Measurements from ENCODE around the gene HIPK2.

Gene HIPK2

GRCh38 chr7:139706837-139707236 is 71.0 kb downstream of the HIPK2 start:
- no peak for TF ChIP-seq CEBPB (IDR thresholded peaks at IDR 0.05)
- TF ChIP-seq ZBTB7A (IDR thresholded peaks at IDR 0.05; ENCODE audit: low read depth): no peak

GRCh38 chr7:139704308-139704879 is 73.4 kb downstream of the HIPK2 start:
- TF ChIP-seq CEBPB (IDR thresholded peaks at IDR 0.05): no peak
- no peak for TF ChIP-seq NFIC (IDR thresholded peaks at IDR 0.05)
- no peak for TF ChIP-seq REST (IDR thresholded peaks at IDR 0.05; ENCODE audit: low read depth)
- no peak for TF ChIP-seq RAD21 (IDR thresholded peaks at IDR 0.05; ENCODE audit: low read depth)
- no peak for TF ChIP-seq ZBTB7A (IDR thresholded peaks at IDR 0.05; ENCODE audit: low read depth)
- no peak for TF ChIP-seq CREB1 (IDR thresholded peaks at IDR 0.05; ENCODE audit: low read depth)
- no peak for TF ChIP-seq TEAD4 (IDR thresholded peaks at IDR 0.05)
- TF ChIP-seq USF1 (IDR thresholded peaks at IDR 0.05): no peak
- TF ChIP-seq TCF12 (IDR thresholded peaks at IDR 0.05; ENCODE audit: low read depth): no peak
- no peak for TF ChIP-seq MAX (IDR thresholded peaks at IDR 0.05)
- no peak for TF ChIP-seq EGR1 (IDR thresholded peaks at IDR 0.05)
- no peak for TF ChIP-seq YY1 (IDR thresholded peaks at IDR 0.05; ENCODE audit: low read depth)
- TF ChIP-seq TAF1 (IDR thresholded peaks at IDR 0.05; ENCODE audit: low read depth): no peak
- no peak for TF ChIP-seq FOXM1 (IDR thresholded peaks at IDR 0.05; ENCODE audit: borderline replicate concordance, low read depth)

GRCh38 chr7:139703487-139704307 is 74.1 kb downstream of the HIPK2 start:
- TF ChIP-seq EP300 (IDR thresholded peaks at IDR 0.05; ENCODE audit: borderline replicate concordance) (no peak), USF1 (IDR thresholded peaks at IDR 0.05) (no peak), YY1 (IDR thresholded peaks at IDR 0.05; ENCODE audit: low read depth) (no peak), CREB1 (IDR thresholded peaks at IDR 0.05; ENCODE audit: low read depth) (no peak), NFIC (IDR thresholded peaks at IDR 0.05) (no peak), TAF1 (IDR thresholded peaks at IDR 0.05; ENCODE audit: low read depth) (no peak), TEAD4 (IDR thresholded peaks at IDR 0.05) (no peak), REST (IDR thresholded peaks at IDR 0.05; ENCODE audit: low read depth) (no peak), MAX (IDR thresholded peaks at IDR 0.05) (no peak), TCF12 (IDR thresholded peaks at IDR 0.05; ENCODE audit: low read depth) (no peak), EGR1 (IDR thresholded peaks at IDR 0.05) (no peak), FOXM1 (IDR thresholded peaks at IDR 0.05; ENCODE audit: borderline replicate concordance, low read depth) (no peak), ZBTB7A (IDR thresholded peaks at IDR 0.05; ENCODE audit: low read depth) (no peak), CEBPB (IDR thresholded peaks at IDR 0.05) (no peak), RAD21 (IDR thresholded peaks at IDR 0.05; ENCODE audit: low read depth) (no peak)

GRCh38 chr7:139702811-139703486 is 74.8 kb downstream of the HIPK2 start:
- no peak for TF ChIP-seq RAD21 (IDR thresholded peaks at IDR 0.05; ENCODE audit: low read depth)
- no peak for TF ChIP-seq EGR1 (IDR thresholded peaks at IDR 0.05)
- TF ChIP-seq ZBTB7A (IDR thresholded peaks at IDR 0.05; ENCODE audit: low read depth): no peak
- TF ChIP-seq CREB1 (IDR thresholded peaks at IDR 0.05; ENCODE audit: low read depth): no peak

- TF ChIP-seq CREB1 (IDR thresholded peaks at IDR 0.05; ENCODE audit: low read depth) (no peak), TCF12 (IDR thresholded peaks at IDR 0.05; ENCODE audit: low read depth) (no peak), YY1 (IDR thresholded peaks at IDR 0.05; ENCODE audit: low read depth) (no peak), CEBPB (IDR thresholded peaks at IDR 0.05) (no peak), TEAD4 (IDR thresholded peaks at IDR 0.05) (no peak), EGR1 (IDR thresholded peaks at IDR 0.05) (no peak)
These were observed 75.5 kb downstream of the HIPK2 start for GRCh38 chr7:139702313-139702731.
